Stomach (tissue), 4 donors: ENCODE data around the gene OR4F6.

ENCODE experiments used
- CTCF ChIP-seq, 7 experiments: fragments of 450-650 bp in 4 of 7; fragments of 200-600 bp in 3 of 7; sonication (generic) in 3 of 7; IDR thresholded peaks; one replicate each; pipeline ENCODE4 v1.5.1; 2016 to 2019; ENCODE audit warnings: antibody characterized with exemption in 7 of 7, control low read depth in 2 of 7, mild to moderate bottlenecking in 1 of 7
- POLR2A ChIP-seq, 4 donors: fragments of 450-650 bp; IDR thresholded peaks; one replicate each; pipeline ENCODE4 v1.6.1; 2016; ENCODE audit warnings: antibody characterized with exemption in 4 of 4, control low read depth in 2 of 4, mild to moderate bottlenecking in 1 of 4, moderate library complexity in 1 of 4

DNA sequence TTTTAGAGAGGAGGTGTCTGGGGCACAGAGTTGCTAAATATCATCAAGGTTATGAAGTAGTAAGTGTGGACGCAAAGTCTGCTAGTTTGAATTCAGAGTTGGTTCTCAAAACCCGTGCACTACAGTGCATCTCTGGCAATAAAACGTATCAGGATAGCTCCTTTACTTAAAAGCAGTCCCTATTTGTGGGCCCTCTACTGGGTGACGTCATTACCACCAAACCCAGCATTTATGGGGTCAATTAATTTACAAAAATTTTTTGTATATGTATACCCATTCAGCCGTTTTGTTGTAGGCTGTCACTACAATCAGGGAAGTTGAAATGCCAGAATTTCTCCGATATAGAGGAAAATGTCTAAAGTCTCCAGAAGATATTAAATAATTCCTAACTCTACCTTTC lies 17.5 kb downstream of the OR4F6 start:
- no peak for TF ChIP-seq CTCF (IDR thresholded peaks at IDR 0.05)
- TF ChIP-seq POLR2A (IDR thresholded peaks at IDR 0.05): no peak
